Measurements from ENCODE around the gene PLA2G1B. TPM values are rescaled to one million over a fixed set of nuclear protein-coding genes. Genes with fewer than 3 reads are reported as not detected.

Gene PLA2G1B
- total and polyA plus RNA-seq, 8 donors, result 1.1 to 76.9 (median 1.8) TPM

DNA sequence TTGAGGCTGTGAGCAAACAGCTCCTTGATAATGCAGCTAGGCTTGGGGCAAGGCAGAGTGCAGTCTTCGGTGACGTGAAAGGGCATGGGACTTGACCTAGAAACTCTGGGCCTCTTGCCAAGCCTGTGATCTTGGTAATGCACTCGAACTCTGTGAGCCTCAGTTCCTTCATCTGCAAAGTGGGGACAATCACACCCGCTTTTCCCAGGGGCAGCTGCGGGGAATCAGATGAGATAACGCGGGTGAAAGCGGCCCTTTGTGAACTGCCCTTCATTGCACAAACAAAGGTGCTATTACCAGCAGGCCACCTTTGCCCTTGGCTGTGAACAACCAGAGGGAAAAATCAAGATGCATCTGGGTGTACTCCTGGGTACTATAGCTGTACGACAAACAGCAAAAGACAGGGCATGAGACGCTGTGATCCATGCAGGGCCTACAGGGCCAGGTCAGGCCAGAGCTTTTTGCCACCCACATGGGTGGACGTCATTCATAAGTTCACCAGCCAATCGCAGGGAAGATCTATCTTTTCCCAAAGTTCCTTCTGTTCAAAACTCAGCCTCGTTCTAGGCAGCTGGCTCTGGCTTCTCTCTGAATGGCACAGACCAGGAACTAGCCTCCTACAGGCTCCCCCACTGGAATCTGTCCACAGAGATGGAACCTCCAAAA lies 38.2 kb upstream of the PLA2G1B start:
- H3K27ac ChIP-seq, result peak overlapping the region in 1 of 2 donors; percentile 7
- no peak for ATAC-seq
- intact Hi-C loops (cut with DNase I), result no loop called here
- peaks cover 0 to 28% of the 10 kb centered on the region in 2 donors for H3K4me1 ChIP-seq
- DNase-seq, result peak in 1 of 4 donors; percentile 62
- TF ChIP-seq, protein P1, sequence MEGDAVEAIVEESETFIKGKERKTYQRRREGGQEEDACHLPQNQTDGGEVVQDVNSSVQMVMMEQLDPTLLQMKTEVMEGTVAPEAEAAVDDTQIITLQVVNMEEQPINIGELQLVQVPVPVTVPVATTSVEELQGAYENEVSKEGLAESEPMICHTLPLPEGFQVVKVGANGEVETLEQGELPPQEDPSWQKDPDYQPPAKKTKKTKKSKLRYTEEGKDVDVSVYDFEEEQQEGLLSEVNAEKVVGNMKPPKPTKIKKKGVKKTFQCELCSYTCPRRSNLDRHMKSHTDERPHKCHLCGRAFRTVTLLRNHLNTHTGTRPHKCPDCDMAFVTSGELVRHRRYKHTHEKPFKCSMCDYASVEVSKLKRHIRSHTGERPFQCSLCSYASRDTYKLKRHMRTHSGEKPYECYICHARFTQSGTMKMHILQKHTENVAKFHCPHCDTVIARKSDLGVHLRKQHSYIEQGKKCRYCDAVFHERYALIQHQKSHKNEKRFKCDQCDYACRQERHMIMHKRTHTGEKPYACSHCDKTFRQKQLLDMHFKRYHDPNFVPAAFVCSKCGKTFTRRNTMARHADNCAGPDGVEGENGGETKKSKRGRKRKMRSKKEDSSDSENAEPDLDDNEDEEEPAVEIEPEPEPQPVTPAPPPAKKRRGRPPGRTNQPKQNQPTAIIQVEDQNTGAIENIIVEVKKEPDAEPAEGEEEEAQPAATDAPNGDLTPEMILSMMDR (IDR thresholded peaks at IDR 0.05), result no peak
- peaks cover 27 to 94% of the 10 kb centered on the region in 2 donors for H3K27me3 ChIP-seq
- no peaks in the 10 kb centered on the region for H3K36me3 ChIP-seq
- H3K4me3 ChIP-seq, result no peak overlapping the region
- no peaks in the 10 kb centered on the region for H3K9me3 ChIP-seq

DNA sequence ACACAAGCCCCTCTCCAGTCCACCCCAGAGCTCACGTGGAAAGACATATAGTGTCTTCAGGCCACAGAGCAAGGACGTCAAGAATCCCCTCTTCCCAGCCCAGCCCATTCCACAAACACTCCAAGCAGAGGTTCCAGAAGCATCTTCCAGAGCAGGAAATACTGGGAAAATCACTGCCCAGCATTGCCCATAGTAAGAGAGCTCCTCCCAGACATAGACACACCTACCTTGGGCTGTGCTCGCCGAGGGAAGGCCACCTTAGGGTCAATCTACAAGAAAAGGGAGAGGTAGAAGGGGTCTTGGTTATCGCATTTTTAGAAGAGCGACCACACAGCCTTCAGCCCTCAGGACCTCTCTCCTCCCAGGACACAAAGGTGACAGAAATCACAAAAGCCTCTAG lies 36.9 kb upstream of the PLA2G1B start:
- intact Hi-C loops (cut with DNase I), result no loop called here
- Histone ChIP-seq H3K4me3 (no peak overlapping the region), H3K4me1 (peaks cover 0 to 24% of the 10 kb centered on the region in 2 donors), H3K36me3 (no peaks in the 10 kb centered on the region), H3K27me3 (peaks cover 14 to 89% of the 10 kb centered on the region in 2 donors), H3K27ac (no peak overlapping the region), H3K9me3 (no peaks in the 10 kb centered on the region)
- ATAC-seq (no peak), DNase-seq (no peak)
- TF ChIP-seq, protein P1 (IDR thresholded peaks at IDR 0.05), result no peak

DNA sequence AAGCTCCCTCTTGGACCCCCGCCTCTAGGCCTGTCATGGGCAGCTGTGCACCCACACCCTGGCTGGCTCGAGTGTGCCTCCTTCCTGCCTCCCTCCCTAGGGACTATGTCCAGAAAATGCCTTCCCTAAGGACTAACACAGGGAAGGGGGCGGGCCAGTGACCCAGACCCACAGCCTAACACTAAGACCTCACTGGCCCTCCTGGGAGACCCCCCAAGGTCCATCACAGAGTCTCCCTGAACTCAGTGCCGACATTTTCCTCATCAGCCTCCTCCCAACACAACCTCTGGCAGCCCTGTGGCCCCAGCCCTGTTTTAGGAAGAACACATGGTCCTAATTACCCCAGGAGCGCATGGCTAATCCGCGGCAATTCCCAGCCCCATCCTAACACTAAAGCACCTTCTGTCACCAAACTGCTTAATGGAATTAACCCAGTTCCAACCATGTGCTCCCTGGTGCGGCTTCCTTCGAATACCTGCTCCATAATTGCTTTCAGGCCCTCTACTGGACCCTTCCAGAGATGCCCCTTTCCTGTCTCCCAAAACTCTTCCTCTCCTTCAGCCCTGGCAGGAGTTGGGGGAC lies 35.8 kb upstream of the PLA2G1B start:
- peaks cover 7 to 91% of the 10 kb centered on the region in 2 donors for H3K27me3 ChIP-seq
- no peak for ATAC-seq
- intact Hi-C loops (cut with DNase I), result no loop called here
- TF ChIP-seq, protein P1 (IDR thresholded peaks at IDR 0.05), result no peak
- no peak overlapping the region for H3K4me3 ChIP-seq
- no peak overlapping the region for H3K27ac ChIP-seq
- no peak for DNase-seq
- H3K4me1 ChIP-seq, result peaks cover 0 to 16% of the 10 kb centered on the region in 2 donors
- H3K36me3 ChIP-seq, result no peaks in the 10 kb centered on the region
- H3K9me3 ChIP-seq, result no peaks in the 10 kb centered on the region

DNA sequence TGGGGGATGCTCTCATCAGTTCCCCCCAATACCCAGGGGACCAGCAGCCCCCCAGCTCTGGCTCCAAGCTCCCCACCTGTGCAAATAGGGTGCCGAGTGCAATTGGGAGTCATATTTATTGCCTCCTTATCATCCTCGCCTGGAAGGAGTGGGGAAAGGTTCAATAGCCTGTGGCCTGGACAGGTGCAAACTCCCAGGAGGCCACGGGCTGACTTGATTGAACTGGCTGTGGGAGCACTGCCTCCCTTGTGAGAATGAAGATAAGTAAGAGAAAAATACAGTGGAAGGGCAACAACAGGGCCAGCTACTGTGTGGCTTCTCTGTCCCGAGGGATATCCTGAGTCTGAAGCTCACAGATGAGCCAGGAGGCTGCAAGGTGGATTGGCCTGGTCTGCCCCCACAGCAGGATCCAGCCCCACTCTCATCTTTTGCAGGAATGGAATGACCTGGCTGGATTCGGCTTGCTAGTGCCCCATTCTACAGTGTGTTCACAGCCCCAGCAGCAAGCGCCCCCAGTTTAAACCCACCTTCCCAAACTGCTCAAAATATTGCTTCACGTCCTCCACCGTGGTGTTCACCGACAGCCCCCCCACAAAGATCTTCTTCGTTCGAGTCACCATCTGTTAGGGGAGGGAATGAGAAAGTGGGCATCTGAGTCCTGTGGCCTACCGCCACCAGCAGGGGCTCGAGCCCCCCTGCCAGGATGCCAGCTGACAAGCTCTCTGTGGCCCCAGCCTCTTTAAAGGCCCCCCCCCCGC lies 35.1 kb upstream of the PLA2G1B start:
- ATAC-seq, result no peak
- Histone ChIP-seq H3K27ac (no peak overlapping the region), H3K27me3 (peaks cover under 1 to 90% of the 10 kb centered on the region in 2 donors), H3K4me1 (peaks cover 0 to 9% of the 10 kb centered on the region in 2 donors), H3K9me3 (no peaks in the 10 kb centered on the region), H3K36me3 (no peaks in the 10 kb centered on the region), H3K4me3 (no peak overlapping the region)
- intact Hi-C loops (cut with DNase I), result no loop called here
- no peak for DNase-seq
- TF ChIP-seq, protein P1 (IDR thresholded peaks at IDR 0.05), result no peak

Measured in left lung (tissue), 10 donors.